ENCODE measurements around the gene FHOD3.
"Not testable (repeated sequence)": the region's sequence is repeated elsewhere in the genome, so short reads cannot be mapped to it uniquely, and the experiment has no call there.

FHOD3 gene

DNA sequence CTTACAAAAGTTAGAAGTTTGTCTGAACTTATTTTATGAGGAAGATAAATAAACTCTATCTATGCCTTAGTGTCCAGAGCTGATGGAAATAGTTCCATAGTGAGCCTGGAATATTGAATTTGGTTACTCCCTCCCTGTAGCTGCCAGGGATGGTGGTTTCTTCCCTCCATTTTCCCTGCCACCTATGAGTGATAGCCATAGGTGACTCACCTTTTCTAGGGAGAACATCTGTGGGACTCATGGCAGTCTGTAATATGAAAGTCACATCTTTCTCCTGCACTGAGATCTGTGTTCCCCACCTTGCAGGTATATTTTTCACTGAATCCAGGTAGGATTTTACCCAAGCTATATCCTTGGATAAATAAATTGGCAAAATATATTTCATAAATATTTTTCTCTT is 382.5 kb downstream of the FHOD3 start:
- DNase-seq: no peak

DNA sequence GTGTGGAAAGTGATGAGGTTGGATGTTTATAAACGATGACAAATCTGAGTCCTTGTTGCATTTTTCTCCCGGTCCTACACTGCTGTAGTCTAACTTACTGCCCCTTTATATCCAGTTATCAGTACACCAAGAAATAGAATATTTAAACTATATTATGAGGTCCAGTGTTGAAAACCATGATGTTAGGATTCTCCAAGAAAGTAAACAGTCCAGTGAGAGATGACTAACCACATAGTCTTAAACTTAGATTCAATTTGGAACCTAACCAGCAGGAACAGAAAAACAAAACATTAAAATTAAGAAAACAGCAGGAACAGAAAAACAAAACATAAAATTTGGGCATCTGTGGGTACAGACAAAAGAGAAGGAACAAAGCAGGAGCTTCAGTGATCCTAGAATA is 388.1 kb downstream of the FHOD3 start:
- no peak for DNase-seq

DNA sequence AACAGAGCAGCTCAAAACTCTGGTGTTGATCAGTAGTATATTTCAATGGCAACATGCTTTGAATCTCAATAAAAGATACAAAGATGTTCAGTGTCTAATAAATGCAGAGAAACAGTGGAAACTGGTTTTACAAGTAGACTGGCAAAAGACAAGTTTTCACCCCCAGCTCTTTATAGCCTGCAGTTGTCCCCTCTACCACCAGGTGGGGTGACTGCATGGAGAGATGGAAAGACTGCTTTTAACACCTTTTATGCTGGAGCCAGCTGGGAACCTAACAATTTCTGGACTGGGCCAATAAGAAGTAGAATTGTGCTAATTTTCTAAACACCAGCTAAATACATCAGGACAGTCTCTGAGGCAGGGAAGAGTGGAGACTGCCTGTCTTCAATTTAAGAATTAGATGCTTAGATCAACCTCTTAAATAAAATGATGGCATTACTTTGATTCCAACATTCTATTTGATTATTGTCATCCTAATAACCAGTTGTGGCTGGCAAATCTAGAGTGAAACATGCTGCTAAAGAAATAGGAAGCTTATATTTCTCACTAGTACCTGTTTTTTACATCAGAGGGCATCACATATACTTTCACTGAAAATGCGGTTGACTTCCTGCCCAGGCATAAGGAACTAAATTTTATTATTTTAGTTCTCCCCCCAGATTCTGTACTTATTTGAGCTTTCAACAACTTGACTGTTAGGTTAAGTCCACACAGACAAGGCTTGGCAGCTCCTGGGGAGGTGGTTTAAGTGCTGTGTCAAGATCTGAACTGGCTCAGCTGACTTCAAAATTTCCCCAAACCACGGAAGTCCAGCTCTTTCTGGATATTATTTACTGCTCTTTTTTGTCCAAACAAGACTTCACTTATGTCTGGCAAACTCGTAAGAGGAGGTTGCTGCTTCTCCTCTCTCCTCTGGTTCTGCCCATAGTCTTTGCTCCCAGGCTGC is 390.8 kb downstream of the FHOD3 start:
- peak; percentile 47 to 73 for DNase-seq

DNA sequence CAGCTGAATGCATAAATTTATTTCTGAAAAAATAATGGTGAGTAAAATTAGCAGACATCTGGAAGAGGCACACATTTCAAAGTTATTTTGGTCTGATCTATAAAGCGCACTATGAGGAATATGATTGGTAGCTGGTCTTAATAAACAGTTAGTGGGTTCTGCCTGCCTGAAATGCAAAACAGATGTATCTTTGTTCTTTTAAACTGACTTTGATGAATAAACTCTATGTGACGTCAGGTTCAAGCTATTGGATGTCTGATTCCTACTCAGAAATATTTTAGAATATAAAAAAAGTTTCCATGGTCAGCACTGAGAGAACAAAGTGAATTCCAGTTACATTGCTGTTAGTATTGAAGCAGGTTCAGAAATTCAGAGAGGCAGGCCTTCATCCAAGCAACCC is 394.9 kb downstream of the FHOD3 start:
- DNase-seq: no peak

DNA sequence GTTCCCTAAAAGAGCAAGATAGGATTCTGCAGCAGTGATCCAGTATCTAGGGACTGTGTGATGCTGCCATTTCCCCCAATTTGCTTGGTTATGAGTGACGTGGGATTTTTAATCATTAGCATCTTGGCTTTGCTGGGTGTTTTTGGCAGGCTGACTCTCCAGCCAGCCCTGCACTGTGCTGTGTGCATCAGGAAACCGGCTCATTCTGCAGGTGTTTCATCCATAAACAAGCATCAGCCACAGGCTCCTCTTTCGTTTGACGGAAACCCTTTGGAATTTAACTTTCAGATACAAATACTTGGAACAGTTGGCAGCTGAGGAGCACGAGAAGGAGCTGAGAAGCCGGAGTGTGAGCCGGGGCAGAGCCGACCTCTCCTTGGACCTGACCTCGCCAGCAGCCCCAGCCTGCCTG is 395.4 kb downstream of the FHOD3 start:
- no peak for DNase-seq

DNA sequence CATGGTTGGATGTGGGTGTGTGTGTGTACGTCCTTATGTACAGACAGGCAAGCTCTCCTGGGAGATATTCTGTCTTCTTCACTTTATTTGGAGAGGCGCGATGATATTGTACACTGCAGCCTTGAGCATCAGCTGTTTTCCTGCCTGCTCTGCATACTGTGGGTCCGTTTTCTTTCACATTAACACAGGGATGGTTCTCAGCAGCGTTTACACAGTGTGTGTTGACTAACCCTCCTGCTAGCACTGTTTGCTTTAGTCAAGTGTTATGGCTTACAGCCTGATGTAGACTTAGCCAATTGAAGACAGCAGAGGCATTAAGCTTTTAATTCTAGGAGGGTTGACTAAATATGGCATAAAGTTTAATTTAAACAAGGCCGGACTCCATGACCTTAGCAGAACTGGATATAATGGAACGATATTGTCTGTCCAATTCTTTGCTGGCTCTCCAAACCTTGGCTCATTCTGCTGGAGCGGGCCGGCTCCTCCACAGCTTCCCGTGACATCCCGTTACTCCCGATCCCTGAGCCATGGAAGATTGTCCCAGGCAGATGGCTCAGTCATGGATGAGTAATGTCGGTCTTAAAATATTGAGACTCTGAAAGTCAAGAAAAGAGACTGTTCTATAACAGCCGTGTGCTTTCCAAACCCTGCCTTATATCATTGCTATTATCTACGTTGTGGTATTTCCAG is 396.6 kb downstream of the FHOD3 start:
- DNase-seq: no peak

DNA sequence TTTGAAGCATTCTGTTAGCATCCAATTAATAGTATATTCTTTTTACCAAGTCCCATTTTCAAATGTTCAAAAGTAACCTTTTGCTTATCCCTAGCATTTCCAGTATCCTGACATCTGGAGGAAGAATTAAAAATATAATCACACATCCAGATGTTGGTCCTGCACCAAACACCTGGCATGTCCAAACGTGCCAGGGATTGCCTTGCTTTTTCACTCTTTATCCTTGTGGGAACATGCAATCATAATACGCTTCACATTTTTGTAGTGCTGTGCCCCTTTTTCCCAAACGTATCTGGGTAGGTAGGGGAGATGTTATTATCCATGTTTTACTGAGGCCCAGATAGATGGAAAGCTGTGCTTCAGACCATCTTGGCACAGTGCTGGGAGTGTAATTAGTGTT is 398.3 kb downstream of the FHOD3 start:
- no peak for DNase-seq

DNA sequence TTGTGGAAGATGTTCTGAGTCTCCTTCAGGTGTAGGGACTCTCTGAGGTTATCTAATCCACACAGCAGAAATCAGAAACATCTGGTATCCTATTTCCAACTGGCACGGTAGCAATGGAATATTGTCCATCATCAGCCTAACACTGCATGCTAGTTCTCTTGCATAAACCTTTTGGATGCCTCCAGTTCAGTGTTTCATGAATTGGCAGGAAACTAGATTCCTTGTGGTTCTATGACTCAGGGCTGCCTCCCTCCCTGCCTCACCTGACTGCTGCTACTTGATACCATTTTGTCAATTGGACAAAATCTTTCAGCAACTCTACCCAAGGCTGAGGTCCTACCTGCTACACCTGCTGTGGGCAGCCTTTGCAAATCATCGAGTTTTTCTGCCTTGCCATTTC is 400.4 kb downstream of the FHOD3 start:
- DNase-seq: no peak

DNA sequence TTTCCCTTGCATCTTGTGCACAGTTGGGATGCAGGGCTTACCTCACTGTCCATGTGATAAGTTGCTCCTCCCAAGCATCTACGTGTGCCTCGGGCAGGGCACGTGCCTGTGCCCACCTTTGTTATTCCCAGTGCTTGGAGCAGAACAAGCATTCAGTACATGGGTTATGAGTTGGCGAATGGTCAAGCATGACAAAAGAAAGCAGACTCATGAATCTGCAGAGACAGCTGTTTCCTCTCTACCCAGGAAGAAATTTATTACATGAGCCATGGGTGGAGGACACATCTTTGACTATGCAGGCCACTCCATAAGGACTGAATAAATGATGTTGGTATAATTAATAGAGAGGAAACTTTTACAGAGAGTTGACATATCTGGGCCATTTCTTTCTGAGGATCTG is 403.4 kb downstream of the FHOD3 start:
- no peak for DNase-seq

DNA sequence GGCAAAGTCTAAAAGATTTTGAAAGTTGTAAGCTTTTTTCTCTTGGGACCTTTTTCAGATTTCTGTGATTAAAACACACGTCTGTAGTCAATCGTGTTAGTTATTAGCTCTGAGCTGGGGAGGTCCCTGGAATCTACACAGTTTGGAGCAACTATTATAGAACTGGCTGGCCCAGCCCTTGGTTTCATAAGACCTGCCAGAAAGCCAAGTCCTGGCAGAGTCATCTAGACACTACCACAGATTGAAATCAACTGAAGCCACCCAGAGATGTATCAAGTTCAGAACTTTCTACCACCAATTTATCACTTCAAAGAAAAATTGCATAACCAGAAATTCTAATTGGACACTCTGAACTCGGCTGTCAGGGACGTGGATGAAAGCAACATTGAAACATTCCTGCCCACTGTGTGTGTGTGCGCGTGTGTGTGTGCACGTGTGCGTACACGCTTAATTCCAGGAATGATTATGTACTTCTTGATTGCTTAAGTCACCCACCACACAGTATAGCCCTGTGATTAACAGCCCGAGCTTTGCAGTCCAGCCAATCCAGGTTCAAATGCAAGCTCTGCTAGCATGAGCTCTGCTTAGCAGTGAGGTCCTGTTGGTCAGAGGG is 405.0 kb downstream of the FHOD3 start:
- DNase-seq: no peak

DNA sequence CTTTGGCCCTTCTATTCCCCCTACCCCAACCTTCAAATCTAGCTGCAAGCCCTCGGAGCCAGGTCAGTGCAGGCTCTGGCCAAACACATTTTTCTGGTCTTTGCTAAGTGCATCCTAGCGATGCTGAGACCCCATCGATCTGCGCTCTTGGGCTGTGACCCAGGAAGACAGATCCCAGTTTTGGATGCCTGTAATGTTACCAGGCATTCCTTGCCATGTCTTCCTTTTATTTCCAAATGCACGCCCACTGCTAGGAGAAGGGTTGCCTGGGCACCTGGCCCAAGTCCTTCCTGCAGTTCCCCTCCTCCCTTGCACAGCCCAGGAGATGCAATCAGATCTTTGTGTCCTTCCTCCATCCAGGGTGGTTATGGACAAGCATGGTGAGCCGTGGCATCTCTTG is 406.6 kb downstream of the FHOD3 start:
- no peak for DNase-seq

DNA sequence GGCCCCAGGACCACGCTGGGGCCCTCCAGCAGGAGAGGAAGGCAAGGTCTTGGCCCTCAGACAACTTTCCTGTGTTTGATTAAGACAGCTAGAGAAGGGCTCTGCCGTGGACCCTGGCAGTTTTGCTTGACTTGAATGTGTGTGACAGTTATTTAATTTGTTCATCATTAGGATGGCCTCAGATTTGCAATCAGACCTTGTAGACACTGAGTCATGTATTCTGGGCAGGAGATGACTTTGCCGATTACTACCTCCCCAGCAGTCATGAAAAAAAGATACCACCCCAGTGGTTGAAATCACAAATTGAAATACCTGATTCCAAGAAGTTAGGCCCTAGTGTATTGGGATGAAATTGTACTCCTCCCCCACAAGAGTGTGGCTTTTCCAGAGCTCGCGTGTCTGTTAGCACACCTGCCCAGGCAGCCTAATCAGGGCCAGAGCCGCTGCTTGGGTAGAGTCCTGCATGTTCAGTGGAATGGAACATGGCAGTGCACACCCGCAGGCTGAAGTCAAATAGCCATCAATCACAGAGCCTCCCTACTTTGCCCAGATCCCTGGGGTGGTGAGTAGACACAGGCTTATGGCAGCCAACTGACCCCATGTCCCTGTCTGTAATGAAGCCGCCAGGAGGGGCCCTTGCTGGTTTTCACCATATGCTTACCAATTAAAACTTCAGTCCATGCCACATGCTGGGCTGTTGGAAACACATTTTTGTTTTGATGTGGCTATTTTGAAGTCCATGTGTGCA is 408.8 kb downstream of the FHOD3 start:
- DNase-seq: no peak

DNA sequence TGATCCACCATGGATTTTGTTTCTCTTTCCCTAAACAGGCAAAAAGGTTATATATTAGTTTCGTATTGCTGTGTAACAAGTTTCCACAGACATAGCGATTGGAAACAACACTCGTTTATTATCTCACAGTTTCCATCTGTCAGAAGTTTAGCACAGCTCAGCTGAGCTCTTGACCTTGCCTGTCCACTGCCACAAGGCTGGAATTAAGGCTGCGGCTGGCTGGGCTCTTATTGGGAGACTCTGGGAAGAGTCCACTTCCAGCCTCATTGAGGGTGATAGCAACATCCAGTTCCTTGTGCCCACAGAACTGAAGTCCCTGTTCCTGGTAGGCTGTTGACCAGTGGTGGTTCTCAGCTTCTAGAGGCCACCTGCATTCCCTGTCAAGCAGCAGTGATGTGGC is 410.9 kb downstream of the FHOD3 start:
- DNase-seq: no peak

DNA sequence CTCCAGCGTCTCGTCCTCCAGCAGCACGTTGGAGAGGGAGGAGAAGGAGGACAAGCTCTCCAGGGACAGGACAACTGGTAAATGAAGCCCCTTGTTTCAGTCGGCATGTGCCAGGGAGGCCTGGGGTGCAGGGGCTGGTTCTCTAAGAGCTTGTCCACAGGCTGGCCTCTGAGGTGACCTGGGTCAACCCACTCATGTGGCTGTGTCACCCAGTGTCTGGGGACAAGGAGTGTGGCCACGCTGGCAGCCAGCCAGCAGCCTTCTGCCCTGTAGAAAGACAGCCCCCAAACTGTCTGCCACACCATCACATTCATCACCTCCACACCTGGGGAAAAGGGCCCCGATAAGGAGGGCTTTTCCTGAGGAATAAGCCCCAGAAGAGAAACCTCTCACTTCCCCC is 411.8 kb downstream of the FHOD3 start:
- no peak for DNase-seq

DNA sequence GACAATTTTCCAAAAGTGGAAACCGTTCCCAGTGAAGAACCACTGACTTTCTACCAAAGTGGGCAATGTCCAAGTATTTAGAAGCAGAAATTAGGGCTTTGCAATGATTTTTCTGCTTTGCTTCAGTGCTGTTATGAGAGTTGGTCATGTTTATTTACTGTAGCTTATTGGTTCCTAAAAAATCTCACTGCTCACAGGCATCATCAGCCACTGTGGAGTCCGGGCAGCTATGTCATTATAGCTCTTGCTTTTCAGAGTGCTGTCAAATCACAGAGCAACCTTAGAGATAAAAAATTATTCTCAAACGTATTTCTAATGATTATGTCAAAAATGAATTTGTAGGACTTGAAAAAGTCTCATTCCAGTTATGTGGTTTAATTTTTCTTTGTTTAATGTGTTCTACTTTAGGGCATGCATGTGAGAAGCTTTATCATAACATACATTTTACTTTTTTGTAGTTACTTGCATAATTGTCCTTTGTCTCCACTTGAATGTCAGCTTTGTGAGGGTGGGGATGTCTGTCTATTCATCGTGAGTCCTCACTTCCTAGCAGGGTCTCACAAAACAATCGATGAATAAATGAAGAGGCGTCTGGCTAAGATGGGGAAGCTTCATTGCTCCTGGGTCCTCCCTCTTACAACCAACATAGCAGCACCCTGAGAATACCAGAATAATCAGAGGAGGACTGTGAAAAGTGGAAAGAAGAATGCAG is 413.7 kb downstream of the FHOD3 start:
- no peak for DNase-seq

DNA sequence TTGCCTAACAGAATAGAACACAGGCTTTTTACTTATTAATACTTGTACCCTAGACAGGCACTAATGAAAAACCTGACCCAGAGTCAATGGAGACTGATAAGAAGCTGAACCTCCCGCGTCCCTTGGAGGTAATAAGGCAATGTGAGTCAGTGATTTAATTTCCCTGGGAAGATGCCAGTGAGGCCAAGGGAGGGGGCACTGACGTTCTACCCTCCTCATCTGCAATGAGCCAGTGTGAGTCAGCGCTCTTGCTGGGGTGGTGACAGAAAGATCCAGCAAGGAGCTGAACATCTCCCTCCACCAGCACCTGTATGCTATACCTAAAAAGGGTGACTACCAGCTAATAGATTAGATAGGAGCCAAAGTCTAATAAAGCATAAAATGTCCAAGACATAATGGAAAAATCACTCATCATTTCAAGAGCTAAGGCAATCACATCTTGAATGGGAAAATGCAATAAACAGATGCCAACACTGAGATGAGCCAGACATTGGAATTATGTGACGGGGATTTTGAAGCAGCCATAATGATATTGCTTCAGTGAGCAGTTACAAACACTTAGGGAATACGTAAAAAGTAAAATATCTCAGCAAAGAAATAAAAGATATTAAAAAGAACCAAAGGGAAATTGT is 414.4 kb downstream of the FHOD3 start:
- no peak for DNase-seq

DNA sequence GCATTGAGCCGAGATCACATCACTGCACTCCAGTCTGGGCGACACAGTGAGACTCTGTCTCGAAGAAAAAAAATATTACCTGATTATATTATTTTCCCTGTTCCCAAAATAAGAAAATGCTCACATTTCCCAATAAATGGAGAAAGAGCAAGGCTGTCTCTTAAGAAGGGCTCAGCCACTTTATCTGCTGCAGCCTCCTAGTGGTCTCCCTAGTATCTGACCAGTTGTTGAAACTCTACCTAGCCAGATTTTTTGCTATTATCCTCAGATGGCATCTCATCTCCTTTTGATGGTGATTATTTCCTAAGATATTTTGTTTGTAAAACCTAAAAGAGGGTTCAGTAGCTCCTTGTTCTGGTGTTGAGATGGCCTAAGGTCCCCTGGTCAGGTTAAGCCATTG is 417.0 kb downstream of the FHOD3 start:
- DNase-seq: no peak

DNA sequence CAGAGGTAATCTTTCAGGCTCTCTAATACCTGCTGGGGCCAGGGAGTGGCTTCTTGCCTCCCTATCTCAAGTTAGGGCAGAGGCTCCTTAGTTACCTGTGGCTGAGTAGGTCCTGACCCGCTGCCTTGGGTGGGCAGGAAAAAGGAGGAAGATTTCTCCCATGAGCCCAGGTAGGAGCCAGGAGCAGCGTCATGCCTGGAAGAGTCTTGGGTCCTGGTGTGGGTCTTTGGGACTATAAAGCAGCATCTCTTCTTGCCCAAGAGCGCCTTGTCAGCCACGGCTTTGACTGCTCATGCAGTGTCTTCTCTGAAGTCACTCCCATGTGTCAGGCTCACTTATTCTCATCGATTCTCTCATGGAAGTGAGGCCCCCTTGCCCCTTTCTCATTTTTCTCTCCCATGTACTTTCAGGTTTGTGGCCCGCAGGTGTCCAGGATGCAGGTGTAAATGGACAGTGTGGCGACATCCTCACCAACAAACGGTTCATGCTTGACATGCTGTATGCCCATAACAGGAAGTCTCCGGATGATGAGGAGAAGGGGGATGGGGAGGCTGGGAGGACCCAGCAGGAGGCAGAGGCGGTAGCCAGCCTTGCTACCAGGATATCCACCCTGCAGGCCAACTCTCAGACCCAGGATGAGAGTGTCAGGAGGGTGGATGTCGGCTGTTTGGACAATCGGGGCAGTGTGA is 420.1 kb downstream of the FHOD3 start:
- DNase-seq: no peak

DNA sequence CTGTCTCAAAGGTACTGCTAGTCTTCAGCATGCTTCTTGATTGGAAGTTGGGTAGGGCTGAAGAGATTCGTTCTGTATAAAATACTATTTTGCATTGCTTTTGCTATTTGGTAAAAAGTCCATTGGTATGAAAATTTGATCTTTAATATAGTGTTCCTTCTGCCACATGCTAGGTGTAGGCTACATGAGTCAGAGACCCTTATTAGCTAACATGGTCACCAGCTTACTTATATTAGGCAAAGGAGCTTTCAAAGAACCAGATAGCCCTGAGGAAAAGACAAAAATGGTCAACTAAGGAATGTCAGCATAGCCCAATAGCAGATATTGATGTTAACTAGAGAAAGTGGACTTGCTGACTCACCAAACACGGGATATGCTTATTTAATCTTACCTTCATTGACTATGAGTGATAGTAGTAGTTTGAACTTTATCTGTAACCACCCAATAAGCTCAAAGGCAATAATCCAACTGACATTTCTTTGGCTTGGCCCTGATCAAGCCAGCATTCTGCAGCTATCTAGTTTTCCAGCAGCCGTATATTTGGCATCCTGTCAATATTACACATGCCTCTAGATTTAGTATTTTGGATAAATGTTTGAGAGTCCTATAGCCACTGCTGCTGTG is 421.3 kb downstream of the FHOD3 start:
- DNase-seq: no peak

DNA sequence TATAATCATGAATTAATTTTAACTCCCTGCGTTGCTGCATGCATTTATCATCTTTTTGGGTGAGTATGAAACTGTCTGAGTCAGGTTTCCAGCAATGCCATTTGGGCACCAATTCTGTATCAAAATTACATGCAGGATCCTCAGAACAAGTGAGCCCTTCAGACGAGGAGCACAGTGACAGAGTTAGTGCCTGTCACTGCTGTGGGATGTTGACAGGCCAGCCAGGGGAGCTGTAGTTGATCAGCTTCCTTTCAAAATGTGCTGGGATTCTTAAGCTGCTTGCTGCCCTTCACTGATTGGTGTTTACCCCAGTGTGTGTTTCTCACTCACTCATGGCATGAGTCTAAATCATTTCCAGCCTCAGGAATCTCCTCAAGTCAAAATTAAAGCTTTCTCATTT is 422.1 kb downstream of the FHOD3 start:
- DNase-seq: no peak

DNA sequence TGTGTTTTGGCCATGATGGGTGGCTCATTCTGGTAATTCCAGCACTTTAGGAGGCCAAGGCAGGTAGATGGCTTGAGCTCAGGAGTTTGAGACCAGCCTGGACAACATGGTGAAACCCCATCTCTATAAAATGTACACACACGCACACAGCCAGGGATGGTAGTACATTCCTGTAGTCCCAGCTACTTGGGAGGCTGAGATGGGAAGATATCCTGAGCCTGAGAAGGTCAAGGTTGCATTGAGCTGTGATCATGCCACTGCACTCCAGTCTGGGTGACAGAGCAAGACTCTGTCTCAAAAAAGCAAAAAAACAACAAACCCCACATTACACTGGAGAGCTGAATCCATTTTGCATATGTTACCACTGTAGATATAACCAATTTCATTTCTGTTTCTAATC is 423.8 kb downstream of the FHOD3 start:
- not testable (repeated sequence) for DNase-seq
